HepG2 (cell line): ENCODE results near the gene SSC5D.

Source experiments
- ADNP ChIP-seq: sonication (generic); formaldehyde crosslinking; IDR thresholded peaks from 2 replicates; pipeline ENCODE4 v1.4.0; 2020; ENCODE audit warnings: missing genetic modification reagents
- ASH2L ChIP-seq: fragments of 300-600, 200-600 bp; sonication (generic); IDR thresholded peaks from 2 replicates; pipeline ENCODE4 v1.7.0; 2017; ENCODE audit warnings: low read depth, mild to moderate bottlenecking, moderate library complexity, mixed read lengths, low read length; ENCODE audit not compliant: insufficient read length
- CC2D1A ChIP-seq: sonication (generic); formaldehyde crosslinking; IDR thresholded peaks from 2 replicates; pipeline ENCODE4 v1.8.1; 2023; ENCODE audit warnings: mild to moderate bottlenecking, missing genetic modification reagents
- EHMT2 ChIP-seq: fragments of 200-600 bp; sonication (generic); IDR thresholded peaks from 2 replicates; pipeline ENCODE4 v1.7.0; 2017; ENCODE audit warnings: antibody characterized with exemption, low read depth, low read length, borderline replicate concordance
- GABPB1 ChIP-seq: IDR thresholded peaks from 2 replicates; pipeline ENCODE4 v1.6.1; 2016; ENCODE audit warnings: mild to moderate bottlenecking, missing genetic modification reagents, moderate library complexity, missing compliant biosample characterization
- NR3C1 ChIP-seq: sonication (generic); formaldehyde crosslinking; IDR thresholded peaks from 2 replicates; pipeline ENCODE4 v1.4.0; 2020; ENCODE audit warnings: missing genetic modification reagents
- SRSF1 ChIP-seq: fragments of 200-400 bp; formaldehyde crosslinking; optimal IDR thresholded peaks from 2 replicates; pipeline ENCODE3; 2017; ENCODE audit warnings: mild to moderate bottlenecking, low read depth, low read length, moderate library complexity
- THAP9 ChIP-seq: sonication (generic); formaldehyde crosslinking; IDR thresholded peaks from 2 replicates; pipeline ENCODE4; 2020; ENCODE audit warnings: missing genetic modification reagents, mild to moderate bottlenecking, borderline replicate concordance
- ZNF652 ChIP-seq: IDR thresholded peaks from 2 replicates; pipeline ENCODE4 v1.6.1; 2016; ENCODE audit warnings: low read depth, borderline replicate concordance

DNA sequence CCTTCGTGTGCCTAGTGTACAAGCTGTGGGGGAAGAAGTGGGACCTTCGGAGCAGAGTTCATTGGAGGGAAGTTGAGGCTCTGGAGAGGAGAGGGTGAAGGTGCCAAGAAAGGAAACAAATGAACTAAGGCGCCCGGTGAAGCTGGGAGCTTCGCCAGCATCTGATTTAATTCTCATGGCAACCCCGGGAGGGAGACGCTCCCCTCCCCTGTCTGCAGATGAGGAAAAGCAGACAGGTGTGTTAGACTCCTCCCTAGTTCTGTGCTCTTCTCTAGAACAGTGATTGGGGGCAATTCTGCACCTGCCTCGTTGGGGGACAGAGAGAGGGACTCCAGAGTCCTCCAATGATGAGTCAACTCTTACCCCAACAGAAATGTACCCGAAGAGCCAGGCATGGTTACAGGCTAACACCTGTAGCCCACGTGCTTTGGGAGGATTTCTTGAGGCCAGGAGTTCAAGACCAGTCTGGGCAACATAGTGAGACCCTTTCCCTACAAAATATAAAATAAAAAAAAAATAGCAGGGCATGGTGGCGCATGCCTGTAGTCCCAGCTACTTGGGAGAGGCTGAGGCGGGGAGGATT is 4.2 kb downstream of the SSC5D start:
- TF ChIP-seq ZNF652 (CRISPR knock-in tag) (no peak), ADNP (CRISPR knock-in tag) (no peak), NR3C1 (CRISPR knock-in tag) (no peak), GABPB1 (CRISPR knock-in tag) (no peak), ASH2L (no peak), SRSF1 (no peak), EHMT2 (no peak), THAP9 (CRISPR knock-in tag) (no peak), CC2D1A (no peak)
